ENCODE data around the gene LCA5L.

The LCA5L gene

DNA sequence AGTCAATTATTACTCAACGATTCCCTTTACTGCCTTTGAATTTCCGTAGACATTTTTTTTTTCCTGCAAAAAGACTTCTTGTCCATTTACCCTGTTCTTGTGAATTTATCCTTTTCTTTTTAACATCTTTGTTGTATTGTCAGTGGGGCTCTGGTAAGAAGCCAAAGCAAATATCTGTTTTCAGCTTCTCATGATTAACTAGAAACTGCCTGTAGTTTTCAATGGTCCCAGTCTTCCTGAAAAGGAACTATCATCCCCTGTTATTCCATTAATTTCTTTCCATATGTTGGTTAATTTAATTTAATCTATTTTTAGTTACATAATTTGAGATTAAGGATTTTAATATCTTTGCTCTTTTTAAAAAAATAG is 34.2 kb upstream of the LCA5L start:
- in situ Hi-C loops (cut with MboI; ENCODE audit: low sequenced_read_pairs, unreplicated experiment), result no loop called here
- TF ChIP-seq, protein P1, sequence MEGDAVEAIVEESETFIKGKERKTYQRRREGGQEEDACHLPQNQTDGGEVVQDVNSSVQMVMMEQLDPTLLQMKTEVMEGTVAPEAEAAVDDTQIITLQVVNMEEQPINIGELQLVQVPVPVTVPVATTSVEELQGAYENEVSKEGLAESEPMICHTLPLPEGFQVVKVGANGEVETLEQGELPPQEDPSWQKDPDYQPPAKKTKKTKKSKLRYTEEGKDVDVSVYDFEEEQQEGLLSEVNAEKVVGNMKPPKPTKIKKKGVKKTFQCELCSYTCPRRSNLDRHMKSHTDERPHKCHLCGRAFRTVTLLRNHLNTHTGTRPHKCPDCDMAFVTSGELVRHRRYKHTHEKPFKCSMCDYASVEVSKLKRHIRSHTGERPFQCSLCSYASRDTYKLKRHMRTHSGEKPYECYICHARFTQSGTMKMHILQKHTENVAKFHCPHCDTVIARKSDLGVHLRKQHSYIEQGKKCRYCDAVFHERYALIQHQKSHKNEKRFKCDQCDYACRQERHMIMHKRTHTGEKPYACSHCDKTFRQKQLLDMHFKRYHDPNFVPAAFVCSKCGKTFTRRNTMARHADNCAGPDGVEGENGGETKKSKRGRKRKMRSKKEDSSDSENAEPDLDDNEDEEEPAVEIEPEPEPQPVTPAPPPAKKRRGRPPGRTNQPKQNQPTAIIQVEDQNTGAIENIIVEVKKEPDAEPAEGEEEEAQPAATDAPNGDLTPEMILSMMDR (IDR thresholded peaks at IDR 0.05; ENCODE audit: borderline replicate concordance, control extremely low read depth, extremely low read depth, insufficient read depth, missing control alignments), result no peak

GRCh38 chr21:39479164-39479813 is 33.7 kb upstream of the LCA5L start:
- in situ Hi-C loops (cut with MboI; ENCODE audit: low sequenced_read_pairs, unreplicated experiment), result no loop called here
- TF ChIP-seq, protein P1 (IDR thresholded peaks at IDR 0.05; ENCODE audit: borderline replicate concordance, control extremely low read depth, extremely low read depth, insufficient read depth, missing control alignments), result no peak
- no peak for DNase-seq (ENCODE audit: low spot score)

More for the DNA sequence above, 34.2 kb upstream of the LCA5L start:
- DNase-seq (ENCODE audit: low spot score), result no peak

- no peak for DNase-seq (ENCODE audit: low spot score)
- TF ChIP-seq, protein P1 (IDR thresholded peaks at IDR 0.05; ENCODE audit: borderline replicate concordance, control extremely low read depth, extremely low read depth, insufficient read depth, missing control alignments), result no peak
- in situ Hi-C loops (cut with MboI; ENCODE audit: low sequenced_read_pairs, unreplicated experiment), result no loop called here
These were observed 29.0 kb upstream of the LCA5L start for GRCh38 chr21:39474611-39475010.

- TF ChIP-seq, protein P1 (IDR thresholded peaks at IDR 0.05; ENCODE audit: borderline replicate concordance, control extremely low read depth, extremely low read depth, insufficient read depth, missing control alignments), result no peak
These were observed 27.2 kb upstream of the LCA5L start for GRCh38 chr21:39472786-39473185.

DNA sequence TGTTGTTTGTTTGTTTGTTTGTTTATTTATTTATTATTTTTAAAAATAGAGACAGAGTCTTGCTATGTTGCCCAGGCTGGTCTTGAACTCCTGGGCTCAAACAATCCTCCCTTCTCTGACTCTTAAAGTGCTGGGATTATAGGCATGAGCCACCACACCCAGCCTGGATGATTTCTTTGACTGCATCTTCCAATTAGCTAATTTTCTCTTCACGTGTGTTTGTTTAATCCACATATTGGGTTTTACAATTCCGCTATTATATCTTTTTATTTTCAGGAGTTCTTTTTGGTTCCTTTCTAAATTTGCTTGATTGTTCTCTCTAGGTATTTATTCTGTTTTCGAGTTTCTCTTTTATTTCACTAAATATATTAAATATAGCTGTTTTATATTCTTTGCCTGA is 26.0 kb upstream of the LCA5L start:
- no peak for DNase-seq (ENCODE audit: low spot score)
- TF ChIP-seq, protein P1 (IDR thresholded peaks at IDR 0.05; ENCODE audit: borderline replicate concordance, control extremely low read depth, extremely low read depth, insufficient read depth, missing control alignments), result no peak
- in situ Hi-C loops (cut with MboI; ENCODE audit: low sequenced_read_pairs, unreplicated experiment), result no loop called here

More at GRCh38 chr21:39472786-39473185, 27.2 kb upstream of the LCA5L start:
- in situ Hi-C loops (cut with MboI; ENCODE audit: low sequenced_read_pairs, unreplicated experiment), result no loop called here
- no peak for DNase-seq (ENCODE audit: low spot score)

- no peak for DNase-seq (ENCODE audit: low spot score)
- in situ Hi-C loops (cut with MboI; ENCODE audit: low sequenced_read_pairs, unreplicated experiment), result no loop called here
- TF ChIP-seq, protein P1 (IDR thresholded peaks at IDR 0.05; ENCODE audit: borderline replicate concordance, control extremely low read depth, extremely low read depth, insufficient read depth, missing control alignments), result no peak
These were observed 23.0 kb upstream of the LCA5L start for GRCh38 chr21:39468559-39468958.
